ENCODE measurements around the gene EDARADD.

EDARADD gene

GRCh38 chr1:236395947-236396664 is 2.0 kb downstream of the EDARADD start:
- H3K4me3 ChIP-seq (ENCODE audit: low read length) = peak overlapping the region; percentile 32
- H3K9ac ChIP-seq (ENCODE audit: low read length) = no peak overlapping the region
- no peaks in the 10 kb centered on the region for H3K36me3 ChIP-seq (ENCODE audit: control insufficient read depth, insufficient read depth, low read length)
- peaks cover 13% of the 10 kb centered on the region for H3K27me3 ChIP-seq (ENCODE audit: control insufficient read depth, insufficient read depth, low read length)
- no peak overlapping the region for H3K27ac ChIP-seq (ENCODE audit: low read depth, low read length)
- no peaks in the 10 kb centered on the region for H3K4me1 ChIP-seq (ENCODE audit: control insufficient read depth, insufficient read depth, low read length)

- Histone ChIP-seq H3K9ac (ENCODE audit: low read length) (no peak overlapping the region), H3K4me3 (ENCODE audit: low read length) (no peak overlapping the region), H3K4me1 (ENCODE audit: control insufficient read depth, insufficient read depth, low read length) (no peaks in the 10 kb centered on the region), H3K27ac (ENCODE audit: low read depth, low read length) (no peak overlapping the region), H3K36me3 (ENCODE audit: control insufficient read depth, insufficient read depth, low read length) (no peaks in the 10 kb centered on the region), H3K27me3 (ENCODE audit: control insufficient read depth, insufficient read depth, low read length) (peaks cover 13% of the 10 kb centered on the region)
Observed at GRCh38 chr1:236396665-236397043, 2.6 kb downstream of the EDARADD start.

- Histone ChIP-seq H3K36me3 (ENCODE audit: control insufficient read depth, insufficient read depth, low read length) (no peaks in the 10 kb centered on the region), H3K27me3 (ENCODE audit: control insufficient read depth, insufficient read depth, low read length) (peaks cover 13% of the 10 kb centered on the region), H3K4me3 (ENCODE audit: low read length) (no peak overlapping the region), H3K4me1 (ENCODE audit: control insufficient read depth, insufficient read depth, low read length) (no peaks in the 10 kb centered on the region), H3K9ac (ENCODE audit: low read length) (no peak overlapping the region), H3K27ac (ENCODE audit: low read depth, low read length) (no peak overlapping the region)
Observed at GRCh38 chr1:236397173-236397759, 3.2 kb downstream of the EDARADD start.

GRCh38 chr1:236398538-236398937 is 4.5 kb downstream of the EDARADD start:
- peaks cover 13% of the 10 kb centered on the region for H3K27me3 ChIP-seq (ENCODE audit: control insufficient read depth, insufficient read depth, low read length)
- no peak overlapping the region for H3K4me3 ChIP-seq (ENCODE audit: low read length)
- H3K27ac ChIP-seq (ENCODE audit: low read depth, low read length) = no peak overlapping the region

GRCh38 chr1:236400061-236400603 is 6.0 kb downstream of the EDARADD start:
- no peaks in the 10 kb centered on the region for H3K36me3 ChIP-seq (ENCODE audit: control insufficient read depth, insufficient read depth, low read length)
- H3K4me1 ChIP-seq (ENCODE audit: control insufficient read depth, insufficient read depth, low read length) = no peaks in the 10 kb centered on the region
- no peak overlapping the region for H3K4me3 ChIP-seq (ENCODE audit: low read length)
- H3K27ac ChIP-seq (ENCODE audit: low read depth, low read length) = no peak overlapping the region
- H3K27me3 ChIP-seq (ENCODE audit: control insufficient read depth, insufficient read depth, low read length) = peaks cover 13% of the 10 kb centered on the region
- H3K9ac ChIP-seq (ENCODE audit: low read length) = no peak overlapping the region

More at GRCh38 chr1:236398538-236398937, 4.5 kb downstream of the EDARADD start:
- Histone ChIP-seq H3K4me1 (ENCODE audit: control insufficient read depth, insufficient read depth, low read length) (no peaks in the 10 kb centered on the region), H3K9ac (ENCODE audit: low read length) (no peak overlapping the region), H3K36me3 (ENCODE audit: control insufficient read depth, insufficient read depth, low read length) (no peaks in the 10 kb centered on the region)

GRCh38 chr1:236401698-236402097 is 7.6 kb downstream of the EDARADD start:
- Histone ChIP-seq H3K9ac (ENCODE audit: low read length) (no peak overlapping the region), H3K27ac (ENCODE audit: low read depth, low read length) (no peak overlapping the region), H3K36me3 (ENCODE audit: control insufficient read depth, insufficient read depth, low read length) (no peaks in the 10 kb centered on the region), H3K27me3 (ENCODE audit: control insufficient read depth, insufficient read depth, low read length) (peaks cover 8% of the 10 kb centered on the region), H3K4me3 (ENCODE audit: low read length) (no peak overlapping the region), H3K4me1 (ENCODE audit: control insufficient read depth, insufficient read depth, low read length) (no peaks in the 10 kb centered on the region)

GRCh38 chr1:236403905-236404696 is 10.0 kb downstream of the EDARADD start:
- no peaks in the 10 kb centered on the region for H3K4me1 ChIP-seq (ENCODE audit: control insufficient read depth, insufficient read depth, low read length)
- no peak overlapping the region for H3K9ac ChIP-seq (ENCODE audit: low read length)
- H3K27ac ChIP-seq (ENCODE audit: low read depth, low read length) = no peak overlapping the region
- H3K36me3 ChIP-seq (ENCODE audit: control insufficient read depth, insufficient read depth, low read length) = no peaks in the 10 kb centered on the region
- no peak overlapping the region for H3K4me3 ChIP-seq (ENCODE audit: low read length)
- no peaks in the 10 kb centered on the region for H3K27me3 ChIP-seq (ENCODE audit: control insufficient read depth, insufficient read depth, low read length)

GRCh38 chr1:236407059-236407458 is 13.0 kb downstream of the EDARADD start:
- Histone ChIP-seq H3K27ac (ENCODE audit: low read depth, low read length) (no peak overlapping the region), H3K36me3 (ENCODE audit: control insufficient read depth, insufficient read depth, low read length) (no peaks in the 10 kb centered on the region), H3K27me3 (ENCODE audit: control insufficient read depth, insufficient read depth, low read length) (no peaks in the 10 kb centered on the region), H3K4me3 (ENCODE audit: low read length) (no peak overlapping the region), H3K4me1 (ENCODE audit: control insufficient read depth, insufficient read depth, low read length) (no peaks in the 10 kb centered on the region), H3K9ac (ENCODE audit: low read length) (no peak overlapping the region)

GRCh38 chr1:236413688-236414087 is 19.6 kb downstream of the EDARADD start:
- Histone ChIP-seq H3K4me3 (ENCODE audit: low read length) (no peak overlapping the region), H3K9ac (ENCODE audit: low read length) (no peak overlapping the region), H3K27ac (ENCODE audit: low read depth, low read length) (no peak overlapping the region), H3K27me3 (ENCODE audit: control insufficient read depth, insufficient read depth, low read length) (no peaks in the 10 kb centered on the region), H3K36me3 (ENCODE audit: control insufficient read depth, insufficient read depth, low read length) (no peaks in the 10 kb centered on the region), H3K4me1 (ENCODE audit: control insufficient read depth, insufficient read depth, low read length) (no peaks in the 10 kb centered on the region)

GRCh38 chr1:236416165-236416564 is 22.1 kb downstream of the EDARADD start:
- Histone ChIP-seq H3K4me3 (ENCODE audit: low read length) (no peak overlapping the region), H3K27ac (ENCODE audit: low read depth, low read length) (no peak overlapping the region), H3K36me3 (ENCODE audit: control insufficient read depth, insufficient read depth, low read length) (no peaks in the 10 kb centered on the region), H3K27me3 (ENCODE audit: control insufficient read depth, insufficient read depth, low read length) (no peaks in the 10 kb centered on the region), H3K9ac (ENCODE audit: low read length) (no peak overlapping the region), H3K4me1 (ENCODE audit: control insufficient read depth, insufficient read depth, low read length) (no peaks in the 10 kb centered on the region)

GRCh38 chr1:236417336-236417735 is 23.2 kb downstream of the EDARADD start:
- H3K27ac ChIP-seq (ENCODE audit: low read depth, low read length) = no peak overlapping the region
- no peaks in the 10 kb centered on the region for H3K4me1 ChIP-seq (ENCODE audit: control insufficient read depth, insufficient read depth, low read length)

GRCh38 chr1:236419502-236419901 is 25.4 kb downstream of the EDARADD start:
- Histone ChIP-seq H3K4me1 (ENCODE audit: control insufficient read depth, insufficient read depth, low read length) (no peaks in the 10 kb centered on the region), H3K9ac (ENCODE audit: low read length) (no peak overlapping the region), H3K36me3 (ENCODE audit: control insufficient read depth, insufficient read depth, low read length) (no peaks in the 10 kb centered on the region), H3K27ac (ENCODE audit: low read depth, low read length) (no peak overlapping the region), H3K4me3 (ENCODE audit: low read length) (no peak overlapping the region), H3K27me3 (ENCODE audit: control insufficient read depth, insufficient read depth, low read length) (no peaks in the 10 kb centered on the region)

More at GRCh38 chr1:236417336-236417735, 23.2 kb downstream of the EDARADD start:
- Histone ChIP-seq H3K36me3 (ENCODE audit: control insufficient read depth, insufficient read depth, low read length) (no peaks in the 10 kb centered on the region), H3K27me3 (ENCODE audit: control insufficient read depth, insufficient read depth, low read length) (no peaks in the 10 kb centered on the region), H3K4me3 (ENCODE audit: low read length) (no peak overlapping the region), H3K9ac (ENCODE audit: low read length) (no peak overlapping the region)
